ACC112 (cell line): ENCODE results near the gene ARID1B.

Experiments used
- H2AFZ ChIP-seq: fragments of 200-600 bp; sonication (generic); one replicate; pipeline ENCODE4 v1.6.0; 2017; ENCODE audit warnings: antibody characterized with exemption, low read length; ENCODE audit not compliant: unreplicated experiment
- H3K27ac ChIP-seq: fragments of 200-600 bp; sonication (generic); 2 replicates; pipeline ENCODE4 v1.5.1; 2014; ENCODE audit warnings: low read depth, mild to moderate bottlenecking, antibody characterized with exemption, low read length, moderate library complexity
- H3K27me3 ChIP-seq: fragments of 200-600 bp; sonication (generic); 2 replicates; pipeline ENCODE4 v1.6.1; 2014; ENCODE audit warnings: mild to moderate bottlenecking, antibody characterized with exemption, low read length, moderate library complexity, mixed read lengths; ENCODE audit not compliant: insufficient read depth
- H3K36me3 ChIP-seq: fragments of 200-600 bp; sonication (generic); 2 replicates; pipeline ENCODE4 v1.6.1; 2016; ENCODE audit warnings: mild to moderate bottlenecking, antibody characterized with exemption, low read length, moderate library complexity, mixed read lengths; ENCODE audit not compliant: insufficient read depth
- H3K4me1 ChIP-seq: fragments of 200-600 bp; sonication (generic); one replicate; pipeline ENCODE4 v1.6.1; 2016; ENCODE audit warnings: low read length, mixed read lengths; ENCODE audit not compliant: insufficient read depth, unreplicated experiment, control insufficient read depth
- H3K4me3 ChIP-seq: fragments of 200-600 bp; sonication (generic); 2 replicates; pipeline ENCODE4 v1.5.1; 2014; ENCODE audit warnings: mild to moderate bottlenecking, low read depth, low read length
- H3K79me2 ChIP-seq: fragments of 200-600 bp; sonication (generic); one replicate; pipeline ENCODE4 v1.6.0; 2016; ENCODE audit warnings: low read length; ENCODE audit not compliant: control insufficient read depth, unreplicated experiment, insufficient read depth

The ARID1B gene

DNA sequence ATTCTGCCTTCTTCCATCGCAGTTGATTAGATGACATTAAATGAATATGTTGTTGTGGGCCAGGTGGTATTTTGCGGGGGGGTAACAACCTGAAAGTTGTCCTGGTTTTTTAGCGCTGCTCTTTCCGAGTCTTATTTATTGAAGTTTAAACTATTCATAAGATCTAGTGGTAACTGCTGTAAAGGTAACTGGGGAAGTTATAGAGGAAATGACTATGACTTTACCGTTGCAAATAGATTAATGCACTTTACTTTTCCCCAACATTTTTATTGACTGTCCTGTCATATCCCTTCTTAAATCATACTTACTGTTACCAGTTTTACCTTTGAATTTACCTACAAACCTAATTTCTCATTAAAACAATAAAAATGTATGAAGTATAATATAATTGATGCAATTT, 173.4 kb downstream of the ARID1B start:
- peaks cover 46% of the 10 kb centered on the region for H3K79me2 ChIP-seq
- H3K36me3 ChIP-seq: no peaks in the 10 kb centered on the region
- H3K27me3 ChIP-seq: no peaks in the 10 kb centered on the region
- H3K27ac ChIP-seq: no peak overlapping the region
- no peak overlapping the region for H3K4me3 ChIP-seq
- no peak overlapping the region for H2AFZ ChIP-seq
- peaks cover 45% of the 10 kb centered on the region for H3K4me1 ChIP-seq

DNA sequence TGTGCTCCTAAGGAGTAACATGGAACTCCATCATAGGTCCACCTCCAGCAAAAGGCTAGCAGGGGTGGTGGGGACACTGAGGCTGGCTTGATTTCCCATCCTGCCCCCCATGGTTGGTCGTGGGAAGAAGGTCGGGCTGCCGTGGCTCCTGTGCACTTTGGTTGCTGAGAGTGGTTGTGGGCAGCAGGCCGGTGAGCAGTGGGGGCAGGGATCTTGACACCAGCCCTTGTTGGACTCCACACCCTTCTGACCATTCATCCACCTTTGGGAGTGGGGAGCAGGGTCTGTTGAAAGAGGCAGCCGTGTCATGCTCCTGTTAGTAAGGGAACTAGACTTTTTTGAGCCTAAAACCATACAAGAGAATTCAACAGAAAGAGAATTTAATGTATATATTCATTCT, 175.2 kb downstream of the ARID1B start:
- no peak overlapping the region for H2AFZ ChIP-seq
- peaks cover 48% of the 10 kb centered on the region for H3K4me1 ChIP-seq
- H3K79me2 ChIP-seq: peaks cover 60% of the 10 kb centered on the region
- no peak overlapping the region for H3K4me3 ChIP-seq
- no peaks in the 10 kb centered on the region for H3K27me3 ChIP-seq
- H3K36me3 ChIP-seq: no peaks in the 10 kb centered on the region
- no peak overlapping the region for H3K27ac ChIP-seq

DNA sequence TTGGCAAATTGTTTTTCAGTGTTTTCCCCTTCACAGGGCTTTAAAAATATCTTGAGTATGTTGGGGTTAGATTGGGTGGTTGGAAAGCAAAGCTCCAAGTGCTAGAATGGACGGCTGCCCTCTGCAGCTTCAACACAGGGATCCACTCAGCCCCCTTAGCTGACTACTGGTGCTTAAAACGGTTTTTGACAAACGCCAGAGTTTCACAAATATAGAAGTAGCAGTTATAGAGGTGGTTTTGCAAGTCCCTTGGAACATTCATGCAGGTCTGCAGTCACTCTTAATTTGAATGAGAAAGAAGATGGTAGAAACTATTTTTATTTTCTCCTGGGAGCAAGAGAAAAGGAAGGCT, 175.9 kb downstream of the ARID1B start:
- Histone ChIP-seq H3K4me3 (peak overlapping the region; percentile 56), H3K36me3 (no peaks in the 10 kb centered on the region), H3K27ac (peak overlapping the region; percentile 80), H3K4me1 (peaks cover 48% of the 10 kb centered on the region), H3K79me2 (peaks cover 65% of the 10 kb centered on the region), H3K27me3 (no peaks in the 10 kb centered on the region), H2AFZ (peak overlapping the region; percentile 57)

DNA sequence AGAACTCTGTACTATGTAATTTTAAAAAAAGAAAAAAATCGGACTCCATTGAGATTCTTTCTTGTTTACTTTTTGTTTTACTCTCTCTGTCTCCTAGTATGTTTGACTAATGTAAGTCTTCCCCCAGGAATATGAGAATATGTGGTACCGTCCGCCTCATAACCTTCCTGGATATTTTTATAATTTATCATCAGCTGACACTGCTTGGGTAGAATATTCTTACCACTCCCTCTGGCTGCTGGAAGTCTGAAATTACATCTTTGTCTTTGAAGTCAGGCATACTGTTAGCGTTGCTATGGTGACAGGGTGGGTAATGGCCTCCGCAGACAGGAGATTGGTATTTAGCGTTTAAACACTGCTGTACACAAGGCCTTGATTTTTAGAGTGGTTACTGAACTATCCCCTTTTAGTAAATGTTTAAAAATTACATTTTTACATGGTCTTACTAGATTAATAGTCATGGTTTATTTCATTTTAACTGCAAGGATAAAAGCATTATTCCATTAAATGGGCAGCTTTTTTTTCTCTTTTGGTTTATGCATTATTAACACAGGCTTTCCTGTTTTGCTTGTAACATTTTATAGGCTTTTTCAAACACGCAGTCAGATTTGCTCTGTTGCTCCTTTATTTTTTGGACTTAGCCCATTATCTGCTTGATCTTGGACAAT, 176.4 kb downstream of the ARID1B start:
- H3K27ac ChIP-seq: peak overlapping the region; percentile 80
- peaks cover 46% of the 10 kb centered on the region for H3K4me1 ChIP-seq
- peaks cover 63% of the 10 kb centered on the region for H3K79me2 ChIP-seq
- H2AFZ ChIP-seq: peak overlapping the region; percentile 57
- H3K36me3 ChIP-seq: no peaks in the 10 kb centered on the region
- H3K27me3 ChIP-seq: no peaks in the 10 kb centered on the region
- peak overlapping the region; percentile 56 for H3K4me3 ChIP-seq

DNA sequence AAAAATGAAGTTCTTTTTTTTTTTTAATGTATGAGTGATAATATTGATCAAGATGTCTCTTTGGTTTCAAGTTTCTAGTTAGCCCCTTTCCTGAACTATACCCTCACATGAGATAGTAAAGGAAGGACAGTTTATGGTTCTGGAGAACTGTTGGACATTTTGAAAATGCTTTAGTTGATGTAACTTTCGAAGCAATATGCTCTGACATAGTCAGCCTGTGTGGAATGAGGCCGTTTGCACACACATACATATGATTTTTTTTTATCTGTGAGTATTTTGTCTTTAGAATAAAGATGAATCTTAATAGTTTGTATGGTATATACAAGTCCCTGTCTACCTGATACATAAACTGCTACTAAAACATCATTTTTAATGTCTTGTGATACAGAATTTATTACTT, 177.0 kb downstream of the ARID1B start:
- Histone ChIP-seq H3K4me3 (no peak overlapping the region), H3K27ac (peak overlapping the region; percentile 80), H3K79me2 (peaks cover 67% of the 10 kb centered on the region), H3K36me3 (no peaks in the 10 kb centered on the region), H3K4me1 (peaks cover 40% of the 10 kb centered on the region), H2AFZ (no peak overlapping the region), H3K27me3 (no peaks in the 10 kb centered on the region)

DNA sequence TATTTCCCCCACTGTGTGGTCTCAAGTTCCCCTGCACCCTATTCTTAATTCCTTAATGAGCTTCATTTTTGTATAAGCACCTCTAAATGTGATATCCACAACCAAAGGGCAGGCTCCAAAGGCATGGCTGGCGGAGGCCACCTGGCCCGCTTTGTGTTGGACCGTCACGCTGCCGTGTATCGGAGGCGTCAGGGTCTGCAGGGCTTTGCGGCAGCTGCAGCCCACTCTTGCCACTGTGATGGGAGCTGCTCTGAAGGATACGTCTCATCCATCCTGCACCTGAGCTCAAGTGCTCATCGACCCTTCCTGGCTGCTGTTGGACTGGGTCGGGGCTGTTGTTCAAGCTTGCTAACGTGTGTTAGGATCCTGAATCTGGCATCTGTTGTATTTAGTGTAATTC, 177.6 kb downstream of the ARID1B start:
- peaks cover 67% of the 10 kb centered on the region for H3K79me2 ChIP-seq
- H3K36me3 ChIP-seq: no peaks in the 10 kb centered on the region
- no peak overlapping the region for H3K4me3 ChIP-seq
- H3K4me1 ChIP-seq: peaks cover 34% of the 10 kb centered on the region
- no peak overlapping the region for H3K27ac ChIP-seq
- no peaks in the 10 kb centered on the region for H3K27me3 ChIP-seq
- H2AFZ ChIP-seq: no peak overlapping the region

DNA sequence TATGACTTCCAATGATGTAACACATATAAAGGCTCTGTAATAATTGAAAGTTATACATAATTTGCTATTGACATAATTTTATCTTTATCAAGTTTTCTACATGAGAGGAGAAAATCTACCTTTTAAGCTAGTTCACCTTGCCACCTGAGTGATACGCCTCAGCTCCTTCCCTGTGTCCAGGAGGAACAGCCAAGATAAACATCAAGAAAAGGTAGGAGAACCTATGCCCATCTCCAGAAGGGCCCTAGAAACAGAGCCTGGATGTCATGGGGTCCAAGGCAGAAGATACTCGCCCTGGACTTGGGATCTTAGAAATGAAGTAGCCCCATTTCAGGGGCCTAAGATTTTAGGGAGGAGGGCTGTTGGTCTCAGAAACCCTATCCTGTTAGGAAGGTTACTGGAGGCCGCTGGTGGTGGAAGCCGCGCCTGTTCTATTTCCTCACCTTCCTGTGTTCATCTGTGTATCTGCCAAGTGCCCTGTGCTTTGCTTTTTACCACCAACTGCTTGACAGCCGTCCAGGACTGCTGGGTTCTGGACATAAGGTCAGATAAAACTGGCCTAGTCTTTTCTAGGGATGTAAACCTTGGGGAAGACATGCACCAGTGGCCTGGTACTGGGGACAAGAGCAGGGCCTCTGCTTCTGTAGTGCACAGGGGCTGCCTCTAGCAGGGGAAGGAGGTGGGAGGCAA, 178.5 kb downstream of the ARID1B start:
- no peak overlapping the region for H3K27ac ChIP-seq
- peaks cover 62% of the 10 kb centered on the region for H3K79me2 ChIP-seq
- no peaks in the 10 kb centered on the region for H3K27me3 ChIP-seq
- no peak overlapping the region for H2AFZ ChIP-seq
- H3K4me3 ChIP-seq: no peak overlapping the region
- no peaks in the 10 kb centered on the region for H3K36me3 ChIP-seq
- peaks cover 31% of the 10 kb centered on the region for H3K4me1 ChIP-seq

DNA sequence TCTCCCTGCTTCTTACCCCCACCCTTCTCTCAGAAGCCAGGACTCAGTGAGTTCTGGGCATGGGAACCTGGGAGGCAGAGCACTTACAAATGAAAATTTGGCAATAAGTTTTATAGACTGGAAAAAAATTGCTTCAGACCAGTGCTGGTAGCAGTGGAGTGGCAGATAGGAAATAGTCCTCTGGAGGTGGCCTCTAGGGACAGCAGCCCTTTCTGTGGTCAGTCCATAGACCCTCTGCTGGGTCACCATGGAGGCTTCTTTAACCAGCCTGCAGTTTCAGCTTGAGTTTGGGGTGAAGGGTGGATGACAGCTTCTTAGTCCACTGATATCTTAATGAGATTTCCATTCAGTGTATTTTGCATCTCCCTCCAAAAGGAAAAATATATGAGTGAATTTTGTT, 179.1 kb downstream of the ARID1B start:
- Histone ChIP-seq H3K4me3 (no peak overlapping the region), H3K79me2 (peaks cover 65% of the 10 kb centered on the region), H3K36me3 (no peaks in the 10 kb centered on the region), H3K4me1 (peaks cover 31% of the 10 kb centered on the region), H3K27me3 (no peaks in the 10 kb centered on the region), H2AFZ (no peak overlapping the region), H3K27ac (no peak overlapping the region)

DNA sequence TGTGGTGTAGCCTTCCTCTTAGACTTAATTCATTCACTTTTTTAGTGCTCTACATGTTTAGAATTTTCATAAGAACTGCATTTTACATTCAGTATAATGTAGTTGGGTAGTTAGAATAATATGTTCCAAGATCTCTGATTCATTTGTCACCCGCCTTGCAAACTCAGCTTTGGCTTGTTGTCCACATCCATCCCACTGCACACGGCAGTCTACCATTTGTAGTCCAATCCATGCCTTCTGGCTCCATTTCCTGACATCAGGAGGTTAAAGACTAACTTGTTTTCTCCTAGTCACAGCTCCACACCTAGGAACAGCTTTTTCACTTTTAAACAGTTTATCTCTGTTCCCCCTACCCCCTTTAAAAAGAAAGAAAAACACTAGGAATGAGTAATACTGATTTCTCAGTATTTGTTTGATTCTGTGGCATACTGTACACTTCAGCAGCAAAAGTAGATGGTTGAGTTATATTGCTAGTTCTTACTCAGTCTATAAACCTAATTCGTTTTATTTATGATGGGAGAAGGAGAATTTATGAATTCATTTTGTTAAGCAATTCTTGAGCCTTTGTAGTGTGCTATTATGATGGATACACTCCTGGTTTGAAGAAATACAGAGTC, 180.9 kb downstream of the ARID1B start:
- Histone ChIP-seq H3K27ac (no peak overlapping the region), H3K27me3 (no peaks in the 10 kb centered on the region), H3K4me3 (no peak overlapping the region), H3K4me1 (peaks cover 28% of the 10 kb centered on the region), H3K36me3 (no peaks in the 10 kb centered on the region), H3K79me2 (peaks cover 59% of the 10 kb centered on the region), H2AFZ (no peak overlapping the region)

DNA sequence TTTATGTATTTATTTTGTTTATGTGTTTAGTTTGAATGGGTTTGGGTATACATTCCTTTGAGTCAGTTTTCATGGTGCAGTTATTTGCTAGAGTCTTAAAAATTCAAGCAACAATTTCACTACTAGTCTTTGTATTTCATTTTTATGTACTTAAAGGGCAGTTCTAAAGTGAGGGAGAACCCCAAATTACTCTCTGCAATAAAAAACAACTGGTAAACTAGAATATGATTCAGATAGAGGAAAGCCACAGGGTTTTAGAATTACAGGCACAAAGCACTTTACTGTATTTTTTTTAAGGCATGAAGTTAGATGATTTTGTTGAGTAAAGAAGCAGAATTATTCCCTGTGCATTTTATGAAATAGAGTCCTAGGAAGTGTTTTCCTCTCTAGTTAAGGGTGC, 183.3 kb downstream of the ARID1B start:
- H2AFZ ChIP-seq: no peak overlapping the region
- H3K27ac ChIP-seq: no peak overlapping the region
- peaks cover 61% of the 10 kb centered on the region for H3K79me2 ChIP-seq
- no peak overlapping the region for H3K4me3 ChIP-seq
- H3K36me3 ChIP-seq: no peaks in the 10 kb centered on the region
- H3K27me3 ChIP-seq: no peaks in the 10 kb centered on the region
- H3K4me1 ChIP-seq: peaks cover 30% of the 10 kb centered on the region
